Cardiac muscle cell (in vitro differentiated cells and primary cell): ENCODE data around the gene CADM1. TPM values are rescaled to one million over a fixed set of nuclear protein-coding genes. Genes with fewer than 3 reads are reported as not detected.

Source experiments
- DNase-seq, 2 donors: peaks; one replicate each; pipeline versions ENCODE4 v3.0.0 to v3.0.0-alpha.2; 2010 to 2017; ENCODE audit warnings: low read depth in 1 of 2, low spot score in 1 of 2
- H3K27ac ChIP-seq: fragments of 200-600 bp; sonication (generic); 2 replicates; pipeline ENCODE4 v1.5.1; 2016
- H3K27me3 ChIP-seq: fragments of 200-600 bp; sonication (generic); 2 replicates; pipeline ENCODE4 v1.6.0; 2016; ENCODE audit warnings: control low read depth
- H3K36me3 ChIP-seq: fragments of 200-600 bp; sonication (generic); 2 replicates; pipeline ENCODE4 v1.5.1; 2016; ENCODE audit warnings: control low read depth
- H3K4me1 ChIP-seq: fragments of 200-600 bp; sonication (generic); 2 replicates; pipeline ENCODE4 v1.8.1; 2017; ENCODE audit warnings: low read depth, mild to moderate bottlenecking, mixed run types
- H3K4me3 ChIP-seq: fragments of 200-600 bp; sonication (generic); 2 replicates; pipeline ENCODE4 v1.5.1; 2016; ENCODE audit warnings: mild to moderate bottlenecking
- H3K9me3 ChIP-seq: fragments of 200-600 bp; sonication (generic); 2 replicates; pipeline ENCODE4 v1.5.1; 2017; ENCODE audit warnings: low read depth, mild to moderate bottlenecking, control low read depth
- polyA plus RNA-seq: library from polyadenylated mRNA; unstranded; fragments of >200 nt; fragmentation: Nextera tagmentation; extraction: Ambion mirVana; gene quantifications from 2 replicates; pipeline ENCODE4 v1.2.1, GENCODE V29; 2016
- total RNA-seq: library from RNA; depleted of rRNA; stranded (reverse); fragments of >200 nt; gene quantifications from 2 replicates; pipeline ENCODE4 v1.2.3, GENCODE V29; 2016
- TF ChIP-seq, protein P1 (sequence below): IDR thresholded peaks from 2 replicates; pipeline ENCODE4 v1.5.1; 2012; ENCODE audit warnings: low read depth, mild to moderate bottlenecking, low read length

The CADM1 gene
- total and polyA plus RNA-seq, 2 experiments from 2014 or later, result 113 to 149 TPM

DNA sequence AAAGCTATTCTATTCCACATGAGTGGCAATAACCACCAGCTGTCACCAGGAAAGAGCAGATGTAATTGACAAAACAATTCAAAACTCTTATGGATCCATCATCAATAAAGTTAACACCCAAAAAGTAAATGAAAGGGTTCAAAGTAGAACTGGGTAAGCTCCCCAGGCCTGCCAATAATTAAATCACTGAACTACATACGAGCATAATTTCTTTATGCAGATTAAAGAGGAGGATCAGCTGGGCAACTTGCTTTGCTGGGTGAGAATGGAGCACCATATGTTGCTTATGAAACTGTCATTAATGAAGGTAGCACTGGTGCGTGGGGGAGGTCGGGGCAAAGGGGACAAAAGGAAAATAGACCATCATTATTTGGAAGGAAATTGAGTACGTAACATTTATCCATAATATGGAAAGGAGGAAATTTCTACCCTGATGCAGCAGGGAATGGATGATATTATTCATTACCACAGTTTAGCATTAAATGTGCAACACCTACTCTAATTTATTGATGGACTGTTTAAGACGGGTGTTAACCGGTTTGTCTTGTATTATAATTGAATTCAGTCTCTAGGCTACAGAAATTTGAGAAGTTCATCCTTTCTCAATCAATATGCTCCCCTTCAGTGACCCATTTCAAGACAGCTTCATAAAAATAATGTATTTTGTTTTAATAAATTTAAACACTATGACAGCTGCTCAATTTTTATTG, 315.9 kb downstream of the CADM1 start:
- TF ChIP-seq, protein P1, sequence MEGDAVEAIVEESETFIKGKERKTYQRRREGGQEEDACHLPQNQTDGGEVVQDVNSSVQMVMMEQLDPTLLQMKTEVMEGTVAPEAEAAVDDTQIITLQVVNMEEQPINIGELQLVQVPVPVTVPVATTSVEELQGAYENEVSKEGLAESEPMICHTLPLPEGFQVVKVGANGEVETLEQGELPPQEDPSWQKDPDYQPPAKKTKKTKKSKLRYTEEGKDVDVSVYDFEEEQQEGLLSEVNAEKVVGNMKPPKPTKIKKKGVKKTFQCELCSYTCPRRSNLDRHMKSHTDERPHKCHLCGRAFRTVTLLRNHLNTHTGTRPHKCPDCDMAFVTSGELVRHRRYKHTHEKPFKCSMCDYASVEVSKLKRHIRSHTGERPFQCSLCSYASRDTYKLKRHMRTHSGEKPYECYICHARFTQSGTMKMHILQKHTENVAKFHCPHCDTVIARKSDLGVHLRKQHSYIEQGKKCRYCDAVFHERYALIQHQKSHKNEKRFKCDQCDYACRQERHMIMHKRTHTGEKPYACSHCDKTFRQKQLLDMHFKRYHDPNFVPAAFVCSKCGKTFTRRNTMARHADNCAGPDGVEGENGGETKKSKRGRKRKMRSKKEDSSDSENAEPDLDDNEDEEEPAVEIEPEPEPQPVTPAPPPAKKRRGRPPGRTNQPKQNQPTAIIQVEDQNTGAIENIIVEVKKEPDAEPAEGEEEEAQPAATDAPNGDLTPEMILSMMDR, result no peak
- no peak for DNase-seq
- Histone ChIP-seq H3K36me3 (no peaks in the 10 kb centered on the region), H3K27me3 (no peaks in the 10 kb centered on the region), H3K27ac (no peak overlapping the region), H3K4me3 (no peak overlapping the region), H3K9me3 (no peaks in the 10 kb centered on the region), H3K4me1 (no peaks in the 10 kb centered on the region)

DNA sequence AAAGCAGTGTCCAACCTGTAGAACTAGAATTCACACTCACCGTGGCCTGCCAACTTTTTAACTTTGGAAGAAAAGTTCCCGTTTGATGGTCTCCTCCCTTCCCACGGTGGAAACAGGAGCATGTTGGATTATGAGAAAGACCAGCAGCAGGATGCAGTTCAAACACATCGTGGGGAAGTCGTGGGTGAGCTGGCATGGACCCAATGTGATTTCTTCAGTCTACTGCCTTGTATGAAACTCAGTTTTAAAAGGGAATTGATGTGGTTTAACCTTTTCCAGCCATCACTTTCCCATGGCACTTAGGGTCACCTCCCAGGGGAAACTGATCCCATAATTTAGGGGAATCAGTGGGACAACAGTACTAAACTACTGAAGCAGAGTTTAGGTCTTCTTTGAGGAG, 318.3 kb downstream of the CADM1 start:
- no peaks in the 10 kb centered on the region for H3K9me3 ChIP-seq
- no peaks in the 10 kb centered on the region for H3K36me3 ChIP-seq
- H3K27me3 ChIP-seq, result no peaks in the 10 kb centered on the region
- H3K4me3 ChIP-seq, result no peak overlapping the region
- peaks cover 20% of the 10 kb centered on the region for H3K4me1 ChIP-seq
- H3K27ac ChIP-seq, result no peak overlapping the region
- TF ChIP-seq, protein P1, result no peak
- no peak for DNase-seq

DNA sequence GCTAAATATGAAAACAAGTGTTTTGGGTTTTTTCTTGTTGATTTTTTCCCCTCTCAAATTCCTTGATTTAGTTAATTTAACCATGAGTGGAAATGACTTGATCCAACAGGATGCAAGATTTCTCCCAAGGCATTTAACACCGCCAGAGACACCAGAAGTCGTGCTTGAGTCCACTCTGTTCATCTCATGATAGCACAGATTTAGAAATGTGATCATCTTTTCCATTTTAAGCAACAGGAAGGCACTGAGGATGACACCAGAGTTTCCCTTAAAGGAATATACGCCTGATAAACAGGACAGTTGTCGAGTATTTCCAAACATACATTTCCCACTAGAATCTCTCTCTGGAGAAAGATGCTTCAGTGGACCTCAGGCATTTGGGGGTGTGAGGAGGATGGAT, 318.7 kb downstream of the CADM1 start:
- H3K27ac ChIP-seq, result no peak overlapping the region
- TF ChIP-seq, protein P1, result no peak
- peaks cover 20% of the 10 kb centered on the region for H3K4me1 ChIP-seq
- no peaks in the 10 kb centered on the region for H3K27me3 ChIP-seq
- DNase-seq, result no peak
- H3K36me3 ChIP-seq, result no peaks in the 10 kb centered on the region
- no peaks in the 10 kb centered on the region for H3K9me3 ChIP-seq
- H3K4me3 ChIP-seq, result no peak overlapping the region

DNA sequence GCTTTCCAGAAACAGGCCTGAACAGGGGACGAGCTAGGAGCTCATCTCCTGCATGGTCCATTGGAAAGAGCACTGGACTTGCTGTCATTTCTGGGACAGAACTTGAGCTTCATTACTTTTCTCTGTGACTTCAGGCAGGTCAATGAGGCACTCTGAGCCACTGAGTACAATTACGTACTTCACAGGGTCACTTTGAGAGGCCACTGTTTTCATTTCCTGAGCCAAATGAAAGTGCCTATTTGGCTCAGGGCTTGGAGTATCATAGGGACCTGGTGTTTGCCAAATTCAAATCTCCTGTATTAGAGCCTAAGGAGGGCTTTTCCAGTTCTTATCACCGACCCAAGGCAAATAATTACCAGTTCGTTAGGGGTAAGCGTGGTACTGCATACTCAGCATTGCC, 319.3 kb downstream of the CADM1 start:
- no peaks in the 10 kb centered on the region for H3K9me3 ChIP-seq
- no peaks in the 10 kb centered on the region for H3K27me3 ChIP-seq
- DNase-seq, result no peak
- H3K27ac ChIP-seq, result no peak overlapping the region
- TF ChIP-seq, protein P1, result no peak
- peaks cover 20% of the 10 kb centered on the region for H3K4me1 ChIP-seq
- H3K4me3 ChIP-seq, result no peak overlapping the region
- H3K36me3 ChIP-seq, result no peaks in the 10 kb centered on the region

DNA sequence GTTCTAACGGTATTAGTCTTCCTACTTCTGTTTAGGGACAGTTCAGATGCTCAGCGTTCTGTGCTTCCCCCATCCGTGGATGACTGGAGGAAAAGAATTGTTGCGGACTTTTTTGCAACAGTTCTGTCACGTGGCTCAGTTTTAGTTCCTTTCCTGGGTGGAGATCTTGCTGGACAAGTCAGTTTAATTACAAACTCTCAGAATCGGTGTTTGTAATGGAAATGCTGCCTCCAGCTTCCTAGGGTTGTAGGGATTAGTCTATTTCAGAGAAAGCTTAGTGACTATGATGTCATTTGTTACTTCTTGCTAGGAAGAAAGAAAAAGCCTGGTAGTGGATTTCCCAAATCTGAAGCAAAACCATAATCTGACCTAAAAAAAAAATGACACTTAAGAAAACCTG, 320.4 kb downstream of the CADM1 start:
- Histone ChIP-seq H3K27ac (no peak overlapping the region), H3K27me3 (no peaks in the 10 kb centered on the region)

More for the DNA sequence above, 320.4 kb downstream of the CADM1 start:
- Histone ChIP-seq H3K4me1 (peaks cover 20% of the 10 kb centered on the region), H3K9me3 (no peaks in the 10 kb centered on the region), H3K4me3 (no peak overlapping the region), H3K36me3 (no peaks in the 10 kb centered on the region)
- DNase-seq, result no peak
- TF ChIP-seq, protein P1, result no peak
